Type B pancreatic cell (in vitro differentiated cells): ENCODE data around the gene CDH18. TPM values are rescaled to one million over a fixed set of nuclear protein-coding genes. Genes with fewer than 3 reads are reported as not detected.

Experiments
- DNase-seq: peaks from one replicate; pipeline ENCODE4 v3.0.0; 2021; ENCODE audit warnings: mixed read lengths; ENCODE audit not compliant: unreplicated experiment; ENCODE audit errors: extremely low spot score
- H3K27ac Mint-ChIP-seq: 2 replicates; pipeline ENCODE4 v1.8.0; 2021; ENCODE audit warnings: mild to moderate bottlenecking, mixed read lengths
- H3K27me3 Mint-ChIP-seq: 2 replicates; pipeline ENCODE4 v1.8.0; 2021; ENCODE audit warnings: mixed read lengths
- H3K36me3 Mint-ChIP-seq: 2 replicates; pipeline ENCODE4 v1.8.0; 2021; ENCODE audit warnings: mixed read lengths
- H3K4me1 Mint-ChIP-seq: one replicate; pipeline ENCODE4 v1.8.0; 2021; ENCODE audit warnings: mixed read lengths; ENCODE audit not compliant: unreplicated experiment
- H3K4me3 Mint-ChIP-seq: 2 replicates; pipeline ENCODE4 v1.8.0; 2021; ENCODE audit warnings: mild to moderate bottlenecking, mixed read lengths
- H3K9me3 Mint-ChIP-seq: 2 replicates; pipeline ENCODE4 v1.8.0; 2021; ENCODE audit warnings: mixed read lengths
- total RNA-seq: library from RNA; stranded (reverse); gene quantifications from 2 replicates; pipeline ENCODE4 v1.2.1, GENCODE V29; 2021; ENCODE audit warnings: low replicate concordance
- TF ChIP-seq, protein P1 (sequence below): fragments of 200-600 bp; sonication (generic); conservative IDR thresholded peaks from 2 replicates; pipeline ENCODE4 v1.5.0; 2021; ENCODE audit warnings: antibody characterized with exemption, mild to moderate bottlenecking

Gene CDH18
- total RNA-seq, 1 donor from 2014 or later, result 20.2 TPM

DNA sequence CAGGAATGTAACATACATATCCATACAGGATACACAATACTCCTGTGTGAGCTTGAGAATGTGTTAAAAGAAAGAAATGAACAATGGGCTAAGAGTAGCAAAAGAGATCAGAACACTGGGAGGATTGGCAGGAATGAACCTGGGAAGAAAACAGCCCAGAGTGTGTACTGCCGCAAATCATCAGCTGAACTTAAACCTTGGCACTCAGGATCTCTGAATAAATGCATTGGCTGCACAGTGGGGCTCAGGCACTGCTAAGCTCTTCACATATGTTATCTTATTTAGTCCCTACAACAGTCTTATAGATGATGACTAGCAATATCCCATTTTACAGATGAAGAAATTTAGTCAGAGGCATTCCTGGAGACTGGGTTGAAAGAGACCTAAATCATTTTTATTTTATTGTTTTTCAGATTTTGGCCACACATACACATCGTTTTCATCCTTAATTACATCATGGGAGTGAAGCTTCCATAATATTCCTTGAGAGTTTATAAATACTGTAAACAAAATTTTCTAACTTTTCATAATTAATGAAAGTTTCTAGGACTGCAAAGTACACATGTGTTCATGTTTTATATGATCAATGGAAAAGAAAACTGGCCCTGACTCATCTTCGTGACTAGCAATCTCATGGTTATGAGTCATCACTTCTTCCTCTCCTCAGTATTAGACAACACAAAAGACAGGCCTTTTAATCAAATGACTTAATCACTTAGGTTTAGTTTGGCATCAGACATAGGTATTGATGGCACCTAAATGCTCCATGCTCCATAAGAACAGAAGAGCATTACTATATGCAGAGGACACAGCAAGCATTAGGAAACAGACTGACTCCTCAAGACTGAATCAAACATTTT lies 59.2 kb downstream of the CDH18 start:
- H3K4me3 Mint-ChIP-seq, result no peak overlapping the region
- peaks cover 7% of the 10 kb centered on the region for H3K27me3 Mint-ChIP-seq
- DNase-seq, result no peak
- H3K27ac Mint-ChIP-seq, result no peak overlapping the region
- H3K4me1 Mint-ChIP-seq, result peaks cover 9% of the 10 kb centered on the region
- no peaks in the 10 kb centered on the region for H3K36me3 Mint-ChIP-seq
- no peaks in the 10 kb centered on the region for H3K9me3 Mint-ChIP-seq
- TF ChIP-seq, protein P1, sequence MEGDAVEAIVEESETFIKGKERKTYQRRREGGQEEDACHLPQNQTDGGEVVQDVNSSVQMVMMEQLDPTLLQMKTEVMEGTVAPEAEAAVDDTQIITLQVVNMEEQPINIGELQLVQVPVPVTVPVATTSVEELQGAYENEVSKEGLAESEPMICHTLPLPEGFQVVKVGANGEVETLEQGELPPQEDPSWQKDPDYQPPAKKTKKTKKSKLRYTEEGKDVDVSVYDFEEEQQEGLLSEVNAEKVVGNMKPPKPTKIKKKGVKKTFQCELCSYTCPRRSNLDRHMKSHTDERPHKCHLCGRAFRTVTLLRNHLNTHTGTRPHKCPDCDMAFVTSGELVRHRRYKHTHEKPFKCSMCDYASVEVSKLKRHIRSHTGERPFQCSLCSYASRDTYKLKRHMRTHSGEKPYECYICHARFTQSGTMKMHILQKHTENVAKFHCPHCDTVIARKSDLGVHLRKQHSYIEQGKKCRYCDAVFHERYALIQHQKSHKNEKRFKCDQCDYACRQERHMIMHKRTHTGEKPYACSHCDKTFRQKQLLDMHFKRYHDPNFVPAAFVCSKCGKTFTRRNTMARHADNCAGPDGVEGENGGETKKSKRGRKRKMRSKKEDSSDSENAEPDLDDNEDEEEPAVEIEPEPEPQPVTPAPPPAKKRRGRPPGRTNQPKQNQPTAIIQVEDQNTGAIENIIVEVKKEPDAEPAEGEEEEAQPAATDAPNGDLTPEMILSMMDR, result no peak

DNA sequence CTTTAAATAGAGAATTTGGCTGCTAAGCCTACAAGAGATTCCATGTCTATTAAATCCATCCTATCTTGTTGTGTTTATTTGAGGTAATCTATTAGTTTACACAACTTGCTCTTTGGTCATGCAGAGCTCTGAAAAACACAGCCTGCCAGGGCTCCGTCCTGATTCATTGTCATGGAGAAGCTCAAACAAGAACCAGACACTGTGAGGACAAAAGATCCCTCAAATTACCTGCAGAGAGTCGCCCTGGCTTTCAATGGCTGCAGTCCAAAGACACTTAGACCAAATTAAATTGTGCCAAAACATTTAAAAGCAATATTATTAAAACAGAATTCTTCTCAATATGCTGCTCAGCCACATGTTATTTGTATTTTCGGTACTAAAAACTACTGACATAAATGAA lies 60.1 kb downstream of the CDH18 start:
- no peaks in the 10 kb centered on the region for H3K36me3 Mint-ChIP-seq
- H3K4me3 Mint-ChIP-seq, result no peak overlapping the region
- DNase-seq, result no peak

DNA sequence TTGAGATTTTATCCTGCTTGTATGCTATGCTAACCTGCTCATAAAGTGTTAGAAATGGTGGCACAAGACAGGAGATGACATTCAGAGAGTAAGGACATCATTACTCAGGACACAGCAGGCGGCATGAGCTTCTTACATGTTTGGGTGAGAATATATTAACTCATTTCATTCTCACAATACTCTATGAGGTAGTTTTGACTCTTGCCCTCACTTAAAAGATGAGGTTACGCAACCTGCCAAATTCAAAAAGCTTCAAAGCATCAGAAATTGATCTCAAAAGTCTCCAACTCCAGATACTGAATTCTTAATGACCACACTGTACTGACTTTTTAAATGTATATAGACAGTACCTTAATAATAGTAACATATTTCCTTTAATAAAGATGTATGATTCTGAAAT lies 60.8 kb downstream of the CDH18 start:
- Mint-ChIP-seq H3K9me3 (no peaks in the 10 kb centered on the region), H3K27me3 (peaks cover 15% of the 10 kb centered on the region), H3K4me3 (no peak overlapping the region), H3K36me3 (no peaks in the 10 kb centered on the region), H3K27ac (no peak overlapping the region), H3K4me1 (peaks cover 9% of the 10 kb centered on the region)
- no peak for DNase-seq
- TF ChIP-seq, protein P1, result no peak

More for the DNA sequence above, 60.1 kb downstream of the CDH18 start:
- H3K27me3 Mint-ChIP-seq, result peaks cover 15% of the 10 kb centered on the region
- no peak overlapping the region for H3K27ac Mint-ChIP-seq
- H3K4me1 Mint-ChIP-seq, result peaks cover 9% of the 10 kb centered on the region
- TF ChIP-seq, protein P1, result no peak
- no peaks in the 10 kb centered on the region for H3K9me3 Mint-ChIP-seq

DNA sequence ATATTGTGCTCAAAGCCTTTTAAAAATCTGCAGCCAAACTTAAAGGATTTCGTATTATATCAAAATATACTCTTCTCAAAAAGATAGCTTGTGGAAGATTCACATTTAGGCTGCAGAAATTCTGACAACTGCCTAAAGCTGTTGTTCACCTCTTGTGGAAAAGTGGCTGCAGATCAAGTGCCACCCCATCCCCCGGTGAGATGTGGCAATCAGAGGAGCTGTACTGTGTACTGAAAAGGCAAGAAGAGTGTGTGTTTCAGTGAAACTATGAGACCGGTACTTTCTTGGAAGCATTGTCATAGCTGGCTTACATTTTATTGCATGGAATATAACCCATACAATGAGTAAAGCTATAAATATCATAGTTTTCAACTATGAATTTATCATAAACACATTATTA lies 64.3 kb downstream of the CDH18 start:
- Mint-ChIP-seq H3K27ac (no peak overlapping the region), H3K27me3 (peaks cover 15% of the 10 kb centered on the region), H3K36me3 (no peaks in the 10 kb centered on the region), H3K4me3 (no peak overlapping the region), H3K9me3 (no peaks in the 10 kb centered on the region), H3K4me1 (no peaks in the 10 kb centered on the region)
- TF ChIP-seq, protein P1, result no peak
- no peak for DNase-seq

DNA sequence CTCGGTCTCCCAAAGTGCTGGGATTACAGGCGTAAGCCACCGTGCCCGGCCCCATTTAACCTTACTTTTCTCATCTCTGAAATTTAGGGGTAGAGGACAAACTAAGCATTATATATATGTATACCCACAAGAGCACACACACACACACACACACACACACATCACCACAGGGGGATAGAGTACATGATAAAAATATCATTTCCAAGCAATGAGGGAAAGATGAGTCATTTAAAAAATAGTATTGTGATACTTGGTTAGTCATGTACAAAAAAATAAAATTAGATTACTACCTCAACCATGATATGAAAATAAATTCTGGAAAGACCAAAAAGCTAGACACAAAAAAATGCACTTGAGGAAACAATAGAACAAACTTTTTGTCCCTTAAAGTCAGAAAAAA lies 67.2 kb downstream of the CDH18 start:
- Mint-ChIP-seq H3K27me3 (peaks cover 19% of the 10 kb centered on the region), H3K4me3 (no peak overlapping the region), H3K4me1 (no peaks in the 10 kb centered on the region), H3K9me3 (no peaks in the 10 kb centered on the region), H3K36me3 (no peaks in the 10 kb centered on the region), H3K27ac (no peak overlapping the region)
- TF ChIP-seq, protein P1, result no peak
- DNase-seq, result no peak
